ENCODE data around the gene CCDC169. TPM values are rescaled to one million over a fixed set of nuclear protein-coding genes. Genes with fewer than 3 reads are reported as not detected.

Gene CCDC169
- total RNA-seq, result not detected
- not detected for polyA plus RNA-seq (2013, experiment 1 of 2)
- polyA plus RNA-seq (2013, experiment 2 of 2), result 0.04 TPM
- total RNA-seq, result 0 to 0.32 (median 0.05) reads per million in 172 experiments

DNA sequence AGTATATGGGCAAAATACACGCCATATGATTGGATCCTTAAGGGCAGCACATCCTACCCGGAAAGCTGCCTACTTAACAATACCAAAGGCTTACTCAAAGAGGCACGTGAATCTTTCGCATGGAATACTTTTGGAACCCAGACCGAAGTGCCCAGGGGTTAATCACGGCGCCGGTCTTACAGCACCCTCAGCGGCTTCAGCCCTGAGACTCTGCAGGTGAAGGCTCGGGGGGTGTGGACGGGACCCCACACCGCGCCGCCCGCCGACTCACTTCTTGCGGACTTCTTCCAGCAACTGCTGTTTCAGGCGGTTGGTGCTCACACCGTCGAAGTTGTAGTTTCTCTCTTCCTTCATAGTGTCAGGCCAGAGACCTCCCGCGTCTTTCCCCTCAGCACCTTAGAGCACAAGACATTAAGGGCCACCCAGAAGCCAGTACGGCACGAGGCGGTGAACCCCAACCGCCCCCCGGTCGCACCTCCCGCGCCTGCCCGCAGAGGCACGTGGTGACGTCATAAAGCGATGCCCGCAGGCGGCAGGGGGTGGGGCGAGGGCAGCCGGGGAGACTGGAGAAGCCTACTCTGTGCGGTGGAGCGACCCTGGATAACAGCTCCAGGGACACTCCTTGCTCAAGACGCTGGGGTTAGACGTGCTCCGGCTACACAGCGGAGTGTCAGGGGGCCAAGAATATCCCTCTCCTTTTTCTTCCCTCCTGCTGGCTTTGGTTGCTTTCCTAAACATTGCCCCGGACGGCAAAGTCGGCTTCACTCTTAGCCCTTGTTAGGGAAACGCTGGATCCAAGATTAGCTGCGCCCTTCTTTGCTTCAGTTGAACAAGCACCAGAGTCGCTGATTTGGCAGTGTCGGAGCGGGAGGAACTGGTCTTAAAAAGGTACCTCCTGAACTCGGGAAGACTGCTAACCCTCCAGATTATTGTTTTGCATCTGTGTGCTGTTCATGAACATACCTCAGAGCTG is at the start of gene CCDC169:
TSS of gene CCDC169 (minus strand) at position 449 of the 973 bp plus-strand sequence. CDS start at position 354, 95 bp downstream.
- peaks cover 12 to 24% of the 10 kb centered on the region in 2 experiments for H3K27me3 ChIP-seq (ENCODE audit: control insufficient read depth in 1 of 2, insufficient read depth in 2 of 2, low read length in 2 of 2)
- H3K9me3 Mint-ChIP-seq, result no peaks in the 10 kb centered on the region
- ChIA-PET POLR2A (interaction anchor here (0.7 to 1.3 kb wide), 2 partner anchors 9 to 703 kb away, joined by 3 read pairs; partner anchors contain the start of gene EXOSC8), CTCF (interaction anchor here (1.4 kb wide), 1 partner anchor 10 kb away, joined by 3 read pairs; no protein-coding TSS in a partner anchor)
- H3K4me1 Mint-ChIP-seq (ENCODE audit: low read depth), result peaks cover 23% of the 10 kb centered on the region
- peak within 1 kb of the TSS; percentile 68 for H3K4me3 ChIP-seq (ENCODE audit: low read length)
- DNase-seq (peak; percentile 6 to 80 (median 47)), ATAC-seq (ENCODE audit: poor library complexity) (peak; percentile 84)
- H3K36me3 ChIP-seq (ENCODE audit: insufficient read depth, low read length), result no peaks in the 10 kb centered on the region
- H3K27me3 Mint-ChIP-seq, result peaks cover 46% of the 10 kb centered on the region
- no peak within 1 kb of the TSS for H3K27ac Mint-ChIP-seq
- intact Hi-C loops (cut with DNase I, micrococcal nuclease), result no loop called here
- no peak within 1 kb of the TSS for H3K27ac ChIP-seq (ENCODE audit: low read depth in 1 of 2, low read length in 2 of 2)
- no peaks in the 10 kb centered on the region for H3K36me3 Mint-ChIP-seq (ENCODE audit: low read depth)
- no peak for TF ChIP-seq CTCF (IDR thresholded peaks at IDR 0.05)
- peaks cover 0 to 4% of the 10 kb centered on the region in 2 experiments for H3K9me3 ChIP-seq (ENCODE audit: control insufficient read depth in 1 of 2, insufficient read depth in 1 of 2, low read length in 2 of 2)
- H3K4me1 ChIP-seq (ENCODE audit: insufficient read depth, low read length), result peaks cover 14% of the 10 kb centered on the region
- peak within 1 kb of the TSS; percentile 86 for H3K4me3 Mint-ChIP-seq

DNA sequence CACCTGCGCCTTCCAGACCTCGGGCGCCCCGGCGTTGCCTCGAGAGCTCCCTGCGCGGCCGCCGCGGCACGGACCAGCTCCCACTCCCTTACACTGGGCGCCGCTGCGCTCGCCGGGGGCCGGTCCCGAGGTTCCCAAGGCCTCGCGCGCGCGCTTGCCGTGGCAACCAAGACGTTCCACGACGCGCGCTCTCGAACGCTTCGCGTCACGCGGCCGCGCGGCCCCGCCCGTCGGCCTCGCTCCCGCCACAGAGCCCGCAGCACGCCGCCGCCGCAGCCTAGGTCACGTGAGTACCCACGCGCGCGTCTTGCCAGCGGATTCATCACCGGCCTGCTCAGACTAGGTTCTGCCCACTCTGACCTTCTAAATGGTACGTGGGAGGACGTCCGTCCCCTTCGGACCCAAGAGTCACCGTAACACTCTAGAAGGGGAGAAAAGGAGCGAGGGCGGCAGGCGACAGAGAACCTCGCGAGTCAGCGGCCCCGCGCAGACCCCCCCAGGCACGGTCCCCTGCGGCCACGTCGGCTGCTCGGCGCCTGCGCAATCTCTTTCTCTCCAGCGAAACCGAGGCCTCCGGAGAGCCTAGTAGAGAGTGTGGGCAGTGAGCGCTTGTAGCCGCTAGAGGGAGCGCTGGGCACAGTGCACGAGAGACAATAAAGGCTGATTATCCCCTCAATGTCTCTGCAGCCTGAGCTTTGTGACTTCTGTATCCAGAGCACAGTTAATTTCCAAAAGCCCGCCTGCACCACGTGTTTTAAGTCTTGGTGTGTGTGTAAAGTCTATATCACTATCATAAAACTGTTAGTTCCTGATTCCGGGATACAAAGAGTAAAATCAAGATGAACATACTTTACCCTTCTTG is 48.8 kb upstream of the CCDC169 start, which contains the start of gene SPART:
TSS of gene SPART (minus strand) at position 173 of the 862 bp plus-strand sequence. CDS start 10,564 bp downstream, outside the sequence.
- ATAC-seq (ENCODE audit: poor library complexity) (peak; percentile 85), DNase-seq (peak; percentile 78 to 95 (median 85))
- peak; percentile 91 for TF ChIP-seq CTCF (IDR thresholded peaks at IDR 0.05)
- intact Hi-C loops (cut with DNase I, micrococcal nuclease), result loop anchor here (1.0 to 10.0 kb wide), 7 partner anchors 390 to 2001 kb away; partner anchors contain the start of genes RFXAP (in 2 of the 2), ALG5 (in 1 of the 2), EXOSC8 (in 1 of the 2) and UFM1 (in 1 of the 2)
- peak within 1 kb of the TSS; percentile 77 to 96 for H3K27ac ChIP-seq (ENCODE audit: low read depth in 1 of 2, low read length in 2 of 2)
- Mint-ChIP-seq H3K9me3 (no peaks in the 10 kb centered on the region), H3K4me1 (ENCODE audit: low read depth) (peaks cover 43% of the 10 kb centered on the region), H3K27ac (peak within 1 kb of the TSS; percentile 100), H3K27me3 (peaks cover 18% of the 10 kb centered on the region), H3K4me3 (peak within 1 kb of the TSS; percentile 99), H3K36me3 (ENCODE audit: low read depth) (peaks cover 18% of the 10 kb centered on the region)
- ChIA-PET CTCF (interaction anchor here (0.7 to 1.2 kb wide), 3 partner anchors 9 to 389 kb away, joined by 3 to 10 read pairs (median 4); no protein-coding TSS in a partner anchor), POLR2A (interaction anchor here (1.8 kb wide), 1 partner anchor 653 kb away, joined by 12 read pairs; the partner anchor contains the start of genes ALG5 and EXOSC8)
- H3K27me3 ChIP-seq (ENCODE audit: control insufficient read depth in 1 of 2, insufficient read depth in 2 of 2, low read length in 2 of 2), result no peaks in the 10 kb centered on the region
- H3K36me3 ChIP-seq (ENCODE audit: insufficient read depth, low read length), result no peaks in the 10 kb centered on the region
- H3K4me1 ChIP-seq (ENCODE audit: insufficient read depth, low read length), result peaks cover 20% of the 10 kb centered on the region
- no peaks in the 10 kb centered on the region for H3K9me3 ChIP-seq (ENCODE audit: control insufficient read depth in 1 of 2, insufficient read depth in 1 of 2, low read length in 2 of 2)
- H3K4me3 ChIP-seq (ENCODE audit: low read length), result peak within 1 kb of the TSS; percentile 84
